Heart left ventricle (tissue), 16 donors: ENCODE data around the gene NKX2-4. TPM values are rescaled to one million over a fixed set of nuclear protein-coding genes. Genes with fewer than 3 reads are reported as not detected.
"Not testable (repeated sequence)": the region's sequence is repeated elsewhere in the genome, so short reads cannot be mapped to it uniquely, and the experiment has no call there.

Experiments
- ATAC-seq, 4 donors: fragments of 200-7000 bp; cut with Tn5 transposase; one replicate each; pipeline ENCODE4 v1.9.1; 2020 to 2022; ENCODE audit warnings: moderate library complexity in 4 of 4, mild to moderate bottlenecking in 3 of 4, moderate number of reproducible peaks in 1 of 4
- DNase-seq, 5 donors: peaks; one replicate each; pipeline ENCODE4 v3.0.0-alpha.2; 2020
- H3K27ac ChIP-seq, 12 donors: fragments of 200-600 bp; sonication (generic) in 4 of 12; one replicate each; pipeline versions ENCODE4 v1.5.0 to v1.8.0; 2016 to 2022; ENCODE audit warnings: mild to moderate bottlenecking in 2 of 12
- H3K27me3 ChIP-seq, 9 donors: fragments of 200-600 bp; sonication (generic) in 2 of 9; one replicate each; pipeline versions ENCODE4 v1.5.1 to v1.8.0; 2016 to 2022; ENCODE audit warnings: mild to moderate bottlenecking in 3 of 9
- H3K36me3 ChIP-seq, 9 donors: fragments of 200-600 bp; sonication (generic) in 2 of 9; one replicate each; pipeline versions ENCODE4 v1.5.0 to v1.8.0; 2018 to 2022; ENCODE audit warnings: mild to moderate bottlenecking in 2 of 9
- H3K4me1 ChIP-seq, 12 donors: fragments of 200-600 bp; sonication (generic) in 4 of 12; one replicate each; pipeline versions ENCODE4 v1.5.0 to v1.8.0; 2016 to 2022; ENCODE audit warnings: mild to moderate bottlenecking in 3 of 12
- H3K4me3 ChIP-seq, 12 donors: fragments of 200-600 bp; sonication (generic) in 4 of 12; one replicate each; pipeline versions ENCODE4 v1.5.0 to v1.8.0; 2017 to 2022; ENCODE audit warnings: mild to moderate bottlenecking in 9 of 12, moderate library complexity in 4 of 12
- H3K9me3 ChIP-seq, 12 donors: fragments of 200-600 bp; sonication (generic) in 4 of 12; one replicate each; pipeline versions ENCODE4 v1.5.0 to v1.8.0; 2016 to 2022; ENCODE audit warnings: mild to moderate bottlenecking in 1 of 12
- CTCF ChIP-seq, 12 donors: fragments of 200-600 bp; sonication (generic) in 4 of 12; IDR thresholded peaks; one replicate each; pipeline versions ENCODE4 v1.5.0 to v1.8.0; 2018 to 2022; ENCODE audit warnings: antibody characterized with exemption in 12 of 12, mild to moderate bottlenecking in 5 of 12
- POLR2A ChIP-seq, 2 donors: fragments of 450-650 bp; IDR thresholded peaks; one replicate each; pipeline ENCODE4 v1.6.1; 2017; ENCODE audit warnings: antibody characterized with exemption in 2 of 2, mild to moderate bottlenecking in 2 of 2, moderate library complexity in 2 of 2
- WGBS, 4 donors: extraction: QIAGEN DNeasy Blood & Tissue Kit in 2 of 4; methylation state at CpG; one replicate each; pipeline versions ENCODE4 v1.1.5 to v1.1.7; 2013 to 2018; 5-methylcytosine and 5-hydroxymethylcytosine counted together
- intact Hi-C, 10 donors: fragments of 100-400 bp; cut with DNase I; formaldehyde crosslinking; loops; one replicate each; pipeline versions ENCODE4 v1.11.1 to v1.14.2; 2022
- polyA plus RNA-seq, 2 donors: library from polyadenylated mRNA; stranded (reverse); fragments of 200-250 nt; gene quantifications; one replicate each; pipeline ENCODE4 v1.2.3, GENCODE V29; 2013
- total RNA-seq, 9 donors: library from RNA; depleted of rRNA in 2 of 9; stranded (reverse); fragments of >200 nt in 2 of 9; fragmentation: NEBNext Ultra II Directional in 3 of 9; extraction: Animal tissue kit (Norgen Biotek cat#: 25700) in 3 of 9; gene quantifications; one replicate each; pipeline versions ENCODE4 v1.1.0 to v1.2.4, GENCODE V29; 2016 to 2023
- donor health status: ischemic (EF 13 %, LVEDD 7.1; RV severe dilation, severe dysfunction).
- donor health status: healthy with polysubstance abuse.
- donor health status: DM: no; HTN: yes; CAD: no.
- donor health status: DM: no; HTN: no; CAD: no.
- donor health status: ischemic (EF 25% LVEDD 6.9; RV normal size, moderate dysfunction).
- donor health status: ischemic (EF 25% LVEDD 5.7; RV mildly dilated, moderate dysfunction).
- donor health status: healthy.
- donor health status: DM: yes; HTN: yes; CAD: no.
- donor health status: ischemic (EF 35%, LVEDD 5.7; RV mildly dilated, moderate dysfunction).
- donor health status: nonischemic (EF 11% LVEDD 7.7; RV severe dilation, severe dysfunction).
- donor health status: DM: yes; HTN: yes; CAD: no.
- donor health status: PGD.
- donor health status: ischemic (EF 29% LVEDD 5.4; RV normal size, mild dysfunction).
- donor health status: nonischemic (EF 23%, LVEDD 6.1; RV moderate dilation, normal function).

NKX2-4 gene
- total and polyA plus RNA-seq, 11 donors = not detected

GRCh38 chr20:21421601-21422236 lies 24.4 kb upstream of the NKX2-4 start:
- H3K4me1 ChIP-seq = no peaks in the 10 kb centered on the region
- intact Hi-C loops = no loop called here
- WGBS, 4 donors = 84 to 92% (median 86%) methylated on average over 4 of the region's 4 CpGs
- peaks cover 0 to 63% (median 22%) of the 10 kb centered on the region in 12 donors for H3K9me3 ChIP-seq
- ATAC-seq (no peak), DNase-seq (no peak)
- no peak overlapping the region for H3K4me3 ChIP-seq
- H3K27ac ChIP-seq = no peak overlapping the region
- H3K36me3 ChIP-seq = no peaks in the 10 kb centered on the region
- peaks cover 0 to 4% (median 0%) of the 10 kb centered on the region in 9 donors for H3K27me3 ChIP-seq
- TF ChIP-seq POLR2A (IDR thresholded peaks at IDR 0.05) (no peak), CTCF (IDR thresholded peaks at IDR 0.05) (no peak)

GRCh38 chr20:21419147-21419546 lies 21.8 kb upstream of the NKX2-4 start:
- H3K4me1 ChIP-seq, H3K36me3 ChIP-seq, H3K4me3 ChIP-seq, intact Hi-C loops, ATAC-seq, DNase-seq, H3K27ac ChIP-seq: not testable (repeated sequence)
- 53 to 61% (median 55%) methylated on average over 2 of the region's 2 CpGs for WGBS, 4 donors
- Histone ChIP-seq H3K27me3 (peaks cover 0 to 12% (median 2%) of the 10 kb centered on the region in 9 donors), H3K9me3 (peaks cover 0 to 38% (median 6%) of the 10 kb centered on the region in 12 donors)

- H3K4me3 ChIP-seq, DNase-seq, H3K4me1 ChIP-seq, intact Hi-C loops, H3K27ac ChIP-seq, H3K36me3 ChIP-seq, ATAC-seq: not testable (repeated sequence)
- Histone ChIP-seq H3K9me3 (peaks cover 0 to 24% (median 11%) of the 10 kb centered on the region in 12 donors), H3K27me3 (peaks cover 0 to 33% (median 7%) of the 10 kb centered on the region in 9 donors)
- WGBS, 4 donors = 19 to 48% (median 35%) methylated on average over 2 to 3 of the region's 3 CpGs
These were observed 16.7 kb upstream of the NKX2-4 start for GRCh38 chr20:21413996-21414395.

- Histone ChIP-seq H3K4me1 (no peaks in the 10 kb centered on the region), H3K36me3 (no peaks in the 10 kb centered on the region), H3K9me3 (peaks cover 0 to 24% (median 11%) of the 10 kb centered on the region in 12 donors), H3K27me3 (peaks cover 0 to 52% (median 9%) of the 10 kb centered on the region in 9 donors), H3K27ac (no peak overlapping the region), H3K4me3 (no peak overlapping the region)
- ATAC-seq (no peak), DNase-seq (no peak)
- TF ChIP-seq POLR2A (IDR thresholded peaks at IDR 0.05) (no peak), CTCF (IDR thresholded peaks at IDR 0.05) (no peak)
- intact Hi-C loops = no loop called here
These were observed 14.4 kb upstream of the NKX2-4 start for GRCh38 chr20:21411725-21412124.

GRCh38 chr20:21399005-21399475 lies 1.7 kb upstream of the NKX2-4 start:
- no peaks in the 10 kb centered on the region for H3K36me3 ChIP-seq
- peaks cover 0 to 22% (median 0%) of the 10 kb centered on the region in 12 donors for H3K4me1 ChIP-seq
- no peak overlapping the region for H3K27ac ChIP-seq
- intact Hi-C loops = loop anchor here in 2 of 10 donors (10.0 kb wide), 1 partner anchor 164 kb away; no protein-coding TSS in a partner anchor
- ATAC-seq (no peak), DNase-seq (no peak)
- 22 to 42% (median 32%) methylated on average over 5 of the region's 5 CpGs for WGBS, 4 donors
- no peak overlapping the region for H3K4me3 ChIP-seq
- peaks cover 57 to 99% (median 85%) of the 10 kb centered on the region in 9 donors for H3K27me3 ChIP-seq
- TF ChIP-seq CTCF (IDR thresholded peaks at IDR 0.05) (no peak), POLR2A (IDR thresholded peaks at IDR 0.05) (no peak)
- no peaks in the 10 kb centered on the region for H3K9me3 ChIP-seq
